ENCODE results near the gene METAP1. TPM values are rescaled to one million over a fixed set of nuclear protein-coding genes. Genes with fewer than 3 reads are reported as not detected.
A peak's percentile ranks its signal among the peaks of the same experiment; 100 is the strongest.
"Not testable (repeated sequence)": the region's sequence is repeated elsewhere in the genome, so short reads cannot be mapped to it uniquely, and the experiment has no call there.

METAP1 gene
- total and polyA plus RNA-seq, 4 donors = 28.6 to 38.5 (median 32.2) TPM

DNA sequence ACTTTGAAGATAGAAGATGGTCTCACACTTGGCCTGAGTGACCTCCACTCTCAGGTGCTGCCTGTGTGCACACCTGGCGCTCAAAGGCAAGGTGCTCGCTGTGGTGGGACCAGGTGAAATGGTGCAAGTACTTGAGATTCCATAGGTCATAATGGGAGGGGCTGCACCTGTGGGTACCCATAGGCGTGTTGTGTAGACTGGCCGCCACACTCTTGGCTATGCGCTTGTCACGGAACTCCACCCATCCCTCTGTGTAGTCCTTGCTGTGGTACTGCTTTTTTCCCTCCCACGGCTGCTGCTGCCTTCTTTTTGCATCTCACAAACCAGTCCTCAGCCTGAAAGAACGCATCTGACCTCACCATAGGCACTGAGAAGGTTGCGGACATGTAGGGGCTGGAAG lies 27.0 kb downstream of the METAP1 start:
- 98% methylated on average over 6 of the region's 9 CpGs for WGBS (ENCODE audit: insufficient coverage)
- Histone ChIP-seq H3K27ac (ENCODE audit: low read depth, low read length) (no peak overlapping the region), H3K4me3 (ENCODE audit: low read depth, low read length) (peak overlapping the region; percentile 20), H3K27me3 (ENCODE audit: control insufficient read depth, insufficient read depth, low read length) (no peaks in the 10 kb centered on the region), H3K4me1 (ENCODE audit: control insufficient read depth, insufficient read depth, low read length) (no peaks in the 10 kb centered on the region), H3K36me3 (ENCODE audit: control insufficient read depth, insufficient read depth, low read length) (no peaks in the 10 kb centered on the region), H3K9me3 (ENCODE audit: control insufficient read depth, insufficient read depth, low read length) (peaks cover 3% of the 10 kb centered on the region)
- no peak for DNase-seq (ENCODE audit: low read depth in 4 of 6, low spot score in 6 of 6)

DNA sequence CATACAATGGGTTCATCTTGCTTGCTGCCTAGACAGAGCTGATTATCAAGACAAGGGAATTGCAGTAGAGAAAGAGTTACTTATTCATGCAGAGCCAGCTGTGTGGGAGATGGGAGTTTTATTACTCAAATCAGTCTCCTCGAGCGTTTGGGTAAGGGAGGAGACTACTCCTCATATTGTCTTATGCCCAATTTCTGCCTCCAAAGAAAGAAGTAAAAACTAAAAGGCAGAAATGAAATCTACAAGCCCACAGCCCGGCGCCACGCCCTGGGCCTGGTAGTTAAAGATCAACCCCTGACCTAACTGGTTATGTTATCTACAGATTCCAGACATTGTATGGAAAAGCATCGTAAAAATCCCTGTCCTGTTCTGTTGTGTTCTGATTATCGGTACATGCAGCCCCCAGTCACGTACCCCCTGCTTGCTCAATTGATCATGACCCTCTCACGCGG lies 28.3 kb downstream of the METAP1 start:
- H3K4me3 ChIP-seq (ENCODE audit: low read depth, low read length); H3K4me1 ChIP-seq (ENCODE audit: control insufficient read depth, insufficient read depth, low read length); H3K27ac ChIP-seq (ENCODE audit: low read depth, low read length); H3K9me3 ChIP-seq (ENCODE audit: control insufficient read depth, insufficient read depth, low read length); H3K36me3 ChIP-seq (ENCODE audit: control insufficient read depth, insufficient read depth, low read length); H3K27me3 ChIP-seq (ENCODE audit: control insufficient read depth, insufficient read depth, low read length): not testable (repeated sequence)
- 71% methylated on average over 6 of the region's 10 CpGs for WGBS (ENCODE audit: insufficient coverage)
- peak in 1 of 6 donors; percentile 8 for DNase-seq (ENCODE audit: low read depth in 4 of 6, low spot score in 6 of 6)

DNA sequence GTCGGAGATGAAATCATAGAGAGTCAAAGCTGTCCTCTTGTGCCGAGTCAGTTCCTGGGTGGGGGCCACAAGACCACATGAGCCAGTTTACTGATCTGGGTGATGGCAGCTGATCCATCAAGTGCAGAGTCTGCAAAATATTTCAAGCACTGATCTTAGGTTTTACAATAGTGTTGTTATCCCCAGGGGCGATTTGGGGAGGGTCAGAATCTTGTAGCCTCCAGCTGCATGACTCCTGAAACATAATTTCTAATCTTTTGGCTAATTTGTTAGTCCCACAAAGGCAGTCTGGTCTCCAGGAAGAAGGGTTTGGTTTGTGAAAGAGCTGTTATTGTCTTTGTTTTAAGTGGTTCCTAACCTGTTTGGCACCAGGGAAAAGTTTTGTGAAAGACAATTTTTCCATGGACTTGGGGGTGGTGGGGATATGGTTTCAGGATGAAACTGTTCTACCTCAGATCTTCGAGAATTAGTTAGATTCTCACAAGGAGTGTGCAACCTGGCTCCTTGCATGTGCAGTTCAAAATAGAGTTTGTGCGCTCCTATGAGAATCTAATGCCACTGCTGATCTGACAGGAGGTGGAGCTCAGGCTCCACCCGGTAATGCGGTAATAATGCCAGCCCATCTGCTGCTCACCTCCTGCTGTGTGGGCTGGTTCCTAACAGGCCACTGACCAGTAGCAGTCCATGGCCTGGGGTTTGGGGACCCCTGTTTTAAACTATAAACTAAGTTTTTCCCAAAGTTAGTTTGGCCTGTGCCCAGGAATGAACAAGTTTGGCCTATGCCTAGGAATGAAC lies 29.2 kb downstream of the METAP1 start:
- Histone ChIP-seq H3K9me3 (ENCODE audit: control insufficient read depth, insufficient read depth, low read length) (peaks cover 3% of the 10 kb centered on the region), H3K27me3 (ENCODE audit: control insufficient read depth, insufficient read depth, low read length) (no peaks in the 10 kb centered on the region), H3K36me3 (ENCODE audit: control insufficient read depth, insufficient read depth, low read length) (no peaks in the 10 kb centered on the region), H3K4me1 (ENCODE audit: control insufficient read depth, insufficient read depth, low read length) (no peaks in the 10 kb centered on the region), H3K27ac (ENCODE audit: low read depth, low read length) (no peak overlapping the region), H3K4me3 (ENCODE audit: low read depth, low read length) (no peak overlapping the region)
- 95% methylated on average over 6 of the region's 7 CpGs for WGBS (ENCODE audit: insufficient coverage)
- DNase-seq (ENCODE audit: low read depth in 4 of 6, low spot score in 6 of 6) = no peak

- Histone ChIP-seq H3K4me3 (ENCODE audit: low read depth, low read length) (no peak overlapping the region), H3K36me3 (ENCODE audit: control insufficient read depth, insufficient read depth, low read length) (no peaks in the 10 kb centered on the region), H3K4me1 (ENCODE audit: control insufficient read depth, insufficient read depth, low read length) (no peaks in the 10 kb centered on the region), H3K27ac (ENCODE audit: low read depth, low read length) (no peak overlapping the region), H3K9me3 (ENCODE audit: control insufficient read depth, insufficient read depth, low read length) (peaks cover 3% of the 10 kb centered on the region), H3K27me3 (ENCODE audit: control insufficient read depth, insufficient read depth, low read length) (no peaks in the 10 kb centered on the region)
- no CpG with 5 or more reads among the region's 1 CpG for WGBS (ENCODE audit: insufficient coverage)
- DNase-seq (ENCODE audit: low read depth in 4 of 6, low spot score in 6 of 6) = no peak
These were observed 30.0 kb downstream of the METAP1 start for GRCh38 chr4:99025506-99025905.

DNA sequence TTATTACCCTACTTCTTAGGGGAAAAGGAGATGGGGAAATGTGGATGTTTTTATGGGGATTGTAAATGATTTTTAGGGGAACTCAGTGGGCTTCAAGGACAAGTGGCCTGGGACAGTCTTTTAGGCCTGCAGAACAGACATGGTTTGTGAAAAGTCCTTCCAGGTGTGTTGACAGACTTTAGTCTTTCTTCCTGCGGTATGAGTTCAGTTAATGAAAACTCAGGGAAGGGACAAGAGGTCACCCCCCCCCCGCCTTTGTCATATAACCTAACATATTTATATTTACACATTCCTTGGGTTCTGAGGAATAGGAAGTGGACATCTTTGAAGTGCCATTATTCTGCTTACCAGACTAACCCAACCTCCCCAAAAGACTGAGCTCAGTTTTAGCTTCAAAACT lies 31.8 kb downstream of the METAP1 start:
- Histone ChIP-seq H3K27me3 (ENCODE audit: control insufficient read depth, insufficient read depth, low read length) (no peaks in the 10 kb centered on the region), H3K4me1 (ENCODE audit: control insufficient read depth, insufficient read depth, low read length) (no peaks in the 10 kb centered on the region), H3K36me3 (ENCODE audit: control insufficient read depth, insufficient read depth, low read length) (no peaks in the 10 kb centered on the region), H3K4me3 (ENCODE audit: low read depth, low read length) (no peak overlapping the region), H3K9me3 (ENCODE audit: control insufficient read depth, insufficient read depth, low read length) (no peaks in the 10 kb centered on the region), H3K27ac (ENCODE audit: low read depth, low read length) (no peak overlapping the region)
- WGBS (ENCODE audit: insufficient coverage) = no CpG with 5 or more reads among the region's 2 CpGs
- DNase-seq (ENCODE audit: low read depth in 4 of 6, low spot score in 6 of 6) = no peak

DNA sequence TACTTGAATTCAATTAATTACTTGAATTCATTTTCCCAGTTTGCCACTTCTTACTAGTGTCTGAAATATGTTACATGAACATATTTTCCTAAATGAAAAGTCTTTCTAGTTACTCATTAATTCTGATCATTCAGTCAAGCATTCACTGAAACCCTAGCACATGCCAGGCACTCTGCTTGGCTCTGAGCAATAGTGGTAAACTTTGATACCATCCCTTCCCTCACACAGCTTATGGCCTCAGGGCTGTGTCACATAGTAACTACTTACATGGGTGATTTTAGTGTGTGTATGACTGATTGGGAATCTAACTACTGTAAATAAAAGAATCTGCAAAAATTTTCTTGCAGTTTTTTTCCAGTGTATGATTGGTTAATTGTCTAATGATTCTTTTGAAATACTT lies 32.7 kb downstream of the METAP1 start:
- H3K4me1 ChIP-seq (ENCODE audit: control insufficient read depth, insufficient read depth, low read length) = no peaks in the 10 kb centered on the region

GRCh38 chr4:99029018-99029735 lies 33.7 kb downstream of the METAP1 start:
- no peak overlapping the region for H3K27ac ChIP-seq (ENCODE audit: low read depth, low read length)
- H3K9me3 ChIP-seq (ENCODE audit: control insufficient read depth, insufficient read depth, low read length) = no peaks in the 10 kb centered on the region
- DNase-seq (ENCODE audit: low read depth in 4 of 6, low spot score in 6 of 6) = no peak
- no CpG with 5 or more reads among the region's 1 CpG for WGBS (ENCODE audit: insufficient coverage)
- H3K27me3 ChIP-seq (ENCODE audit: control insufficient read depth, insufficient read depth, low read length) = no peaks in the 10 kb centered on the region
- H3K36me3 ChIP-seq (ENCODE audit: control insufficient read depth, insufficient read depth, low read length) = no peaks in the 10 kb centered on the region
- H3K4me1 ChIP-seq (ENCODE audit: control insufficient read depth, insufficient read depth, low read length) = no peaks in the 10 kb centered on the region
- H3K4me3 ChIP-seq (ENCODE audit: low read depth, low read length) = no peak overlapping the region

More for the DNA sequence above, 32.7 kb downstream of the METAP1 start:
- no peak for DNase-seq (ENCODE audit: low read depth in 4 of 6, low spot score in 6 of 6)
- Histone ChIP-seq H3K9me3 (ENCODE audit: control insufficient read depth, insufficient read depth, low read length) (no peaks in the 10 kb centered on the region), H3K36me3 (ENCODE audit: control insufficient read depth, insufficient read depth, low read length) (no peaks in the 10 kb centered on the region), H3K4me3 (ENCODE audit: low read depth, low read length) (no peak overlapping the region), H3K27me3 (ENCODE audit: control insufficient read depth, insufficient read depth, low read length) (no peaks in the 10 kb centered on the region), H3K27ac (ENCODE audit: low read depth, low read length) (no peak overlapping the region)

DNA sequence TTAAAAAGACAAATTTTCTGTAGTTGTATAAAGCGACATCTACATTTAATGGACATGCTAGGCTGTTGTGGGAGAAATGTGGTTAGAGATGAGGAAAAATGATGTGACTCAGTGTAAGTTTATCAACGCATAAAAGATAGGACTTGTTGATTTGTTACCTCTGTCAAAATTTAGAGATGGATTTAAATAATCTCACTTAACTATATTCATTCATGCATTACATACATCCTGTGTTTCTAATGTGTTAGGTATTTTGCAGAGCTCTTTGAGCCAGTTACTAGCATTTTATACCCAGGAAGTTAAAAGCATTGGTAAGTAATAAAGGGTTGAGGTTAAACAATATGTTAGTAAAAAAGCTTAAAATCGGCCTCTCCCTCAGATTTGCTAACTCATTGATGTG lies 34.3 kb downstream of the METAP1 start:
- Histone ChIP-seq H3K36me3 (ENCODE audit: control insufficient read depth, insufficient read depth, low read length) (no peaks in the 10 kb centered on the region), H3K9me3 (ENCODE audit: control insufficient read depth, insufficient read depth, low read length) (no peaks in the 10 kb centered on the region), H3K4me1 (ENCODE audit: control insufficient read depth, insufficient read depth, low read length) (no peaks in the 10 kb centered on the region), H3K4me3 (ENCODE audit: low read depth, low read length) (no peak overlapping the region), H3K27me3 (ENCODE audit: control insufficient read depth, insufficient read depth, low read length) (no peaks in the 10 kb centered on the region), H3K27ac (ENCODE audit: low read depth, low read length) (no peak overlapping the region)
- no peak for DNase-seq (ENCODE audit: low read depth in 4 of 6, low spot score in 6 of 6)
- no CpG with 5 or more reads among the region's 3 CpGs for WGBS (ENCODE audit: insufficient coverage)

DNA sequence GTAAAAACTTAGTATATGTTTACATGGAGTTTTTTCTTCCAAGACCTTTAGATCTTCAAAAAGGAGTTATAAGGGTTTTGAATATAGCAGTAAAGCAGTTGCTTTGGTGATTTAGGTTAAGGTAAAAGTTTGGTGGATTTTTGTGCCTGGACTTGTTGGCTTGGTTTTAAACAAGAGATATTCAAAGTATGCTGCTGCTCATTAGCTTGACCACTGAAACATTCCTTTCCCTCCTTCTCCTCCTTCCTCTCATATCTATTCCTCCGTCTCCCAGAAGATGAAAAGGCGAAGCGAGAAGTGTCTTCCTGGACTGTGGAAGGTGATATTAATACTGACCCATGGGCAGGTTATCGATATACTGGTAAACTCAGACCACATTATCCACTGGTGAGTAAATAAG lies 38.4 kb downstream of the METAP1 start:
- Histone ChIP-seq H3K4me3 (ENCODE audit: low read depth, low read length) (no peak overlapping the region), H3K36me3 (ENCODE audit: control insufficient read depth, insufficient read depth, low read length) (no peaks in the 10 kb centered on the region), H3K27ac (ENCODE audit: low read depth, low read length) (no peak overlapping the region), H3K9me3 (ENCODE audit: control insufficient read depth, insufficient read depth, low read length) (peaks cover 9% of the 10 kb centered on the region), H3K27me3 (ENCODE audit: control insufficient read depth, insufficient read depth, low read length) (no peaks in the 10 kb centered on the region), H3K4me1 (ENCODE audit: control insufficient read depth, insufficient read depth, low read length) (no peaks in the 10 kb centered on the region)
- no CpG with 5 or more reads among the region's 4 CpGs for WGBS (ENCODE audit: insufficient coverage)
- no peak for DNase-seq (ENCODE audit: low read depth in 4 of 6, low spot score in 6 of 6)

GRCh38 chr4:99038213-99038612 lies 42.7 kb downstream of the METAP1 start:
- H3K27me3 ChIP-seq (ENCODE audit: control insufficient read depth, insufficient read depth, low read length) = no peaks in the 10 kb centered on the region
- no peaks in the 10 kb centered on the region for H3K36me3 ChIP-seq (ENCODE audit: control insufficient read depth, insufficient read depth, low read length)
- peaks cover 9% of the 10 kb centered on the region for H3K9me3 ChIP-seq (ENCODE audit: control insufficient read depth, insufficient read depth, low read length)
- no CpG with 5 or more reads among the region's 1 CpG for WGBS (ENCODE audit: insufficient coverage)
- no peak overlapping the region for H3K4me3 ChIP-seq (ENCODE audit: low read depth, low read length)
- no peak for DNase-seq (ENCODE audit: low read depth in 4 of 6, low spot score in 6 of 6)
- no peak overlapping the region for H3K27ac ChIP-seq (ENCODE audit: low read depth, low read length)
- H3K4me1 ChIP-seq (ENCODE audit: control insufficient read depth, insufficient read depth, low read length) = no peaks in the 10 kb centered on the region
